A549 (cell line): ENCODE measurements around the gene NCSTN. TPM values are rescaled to one million over a fixed set of nuclear protein-coding genes. Genes with fewer than 3 reads are reported as not detected.
A peak's percentile ranks its signal among the peaks of the same experiment; 100 is the strongest.

ENCODE experiments used
- ATAC-seq, 2 experiments: fragments of 200-7000 bp in 1 of 2; fragments of >200 bp in 1 of 2; cut with Nextera tagmentation in 1 of 2; cut with Tn5 transposase in 1 of 2; 3 replicates each; pipeline versions ENCODE4 v1.8.0 to v1.9.1; 2018 to 2020; ENCODE audit warnings: mild to moderate bottlenecking in 1 of 2, moderate library complexity in 1 of 2
- CTCF ChIA-PET: fragments of 300-600 bp; sonication (Branson Sonifier 250); formaldehyde crosslinking; extraction: SDS; loops from one replicate; lab custom pipeline; 2021; ENCODE audit warnings: antibody characterized with exemption, inconsistent platforms; lab: Yijun Ruan, JAX
- POLR2A ChIA-PET: fragments of 350-600 bp; formaldehyde crosslinking; extraction: SDS; loops from one replicate; lab custom pipeline; 2021; ENCODE audit warnings: antibody characterized with exemption, inconsistent platforms; lab: Yijun Ruan, JAX
- DNase-seq, 2 experiments: peaks; one replicate each; pipeline versions ENCODE4 v3.0.0 to v3.0.0-alpha.2; 2011 to 2016; ENCODE audit warnings: low read depth in 1 of 2, low spot score in 1 of 2
- FAIRE-seq: peaks from 2 replicates; lab custom pipeline; 2011; peaks lifted over from hg19 to GRCh38; lab: Jason Lieb, UNC
- H3K27ac ChIP-seq, 2 experiments: fragments of >200 bp; sonication (Bioruptor Twin); formaldehyde crosslinking; 3 replicates each; pipeline ENCODE4 v1.5.1; 2016 to 2017
- H3K4me1 ChIP-seq: fragments of >200 bp; sonication (Bioruptor Twin); formaldehyde crosslinking; 3 replicates; pipeline ENCODE4 v1.6.1; 2016
- H3K4me2 ChIP-seq: fragments of >200 bp; sonication (Bioruptor Twin); formaldehyde crosslinking; 3 replicates; pipeline ENCODE4 v1.6.1; 2016
- H3K4me3 ChIP-seq: fragments of >200 bp; sonication (Bioruptor Twin); formaldehyde crosslinking; 3 replicates; pipeline ENCODE4 v1.5.1; 2016
- H3K9me3 ChIP-seq: fragments of >200 bp; sonication (Bioruptor Twin); formaldehyde crosslinking; 3 replicates; pipeline ENCODE4 v1.6.1; 2016
- CBX2 ChIP-seq: fragments of 200-600 bp; sonication (generic); IDR thresholded peaks from 2 replicates; pipeline ENCODE4 v1.6.1; 2016; ENCODE audit warnings: low read depth, mild to moderate bottlenecking, borderline replicate concordance
- CHD4 ChIP-seq: fragments of 200-600 bp; sonication (generic); IDR thresholded peaks from 2 replicates; pipeline ENCODE4 v1.6.1; 2016; ENCODE audit warnings: antibody characterized with exemption, mild to moderate bottlenecking, borderline replicate concordance
- EP300 ChIP-seq, 2 experiments: fragments of >200 bp; sonication (Bioruptor Twin); formaldehyde crosslinking; IDR thresholded peaks; 2 replicates in 1 of 2; 3 replicates in 1 of 2; pipeline ENCODE4 v1.6.1; 2016 to 2017
- FOSL2 ChIP-seq, 2 experiments: fragments of 450-650 bp in 1 of 2; fragments of >200 bp in 1 of 2; sonication (Bioruptor Twin) in 1 of 2; formaldehyde crosslinking; IDR thresholded peaks; 2 replicates each; pipeline versions ENCODE4 v1.5.0 to v1.6.1; 2016 to 2020; ENCODE audit warnings: mild to moderate bottlenecking in 1 of 2, moderate library complexity in 1 of 2
- FOXS1 ChIP-seq: fragments of 250-450 bp; sonication (Bioruptor Pico); IDR thresholded peaks from 2 replicates; pipeline ENCODE4 v1.5.0; 2020; ENCODE audit warnings: mild to moderate bottlenecking, moderate library complexity
- HOXB13 ChIP-seq: fragments of 250-450 bp; sonication (Bioruptor Pico); IDR thresholded peaks from 2 replicates; pipeline ENCODE4 v1.5.0; 2020; ENCODE audit warnings: low read depth, mild to moderate bottlenecking, moderate library complexity
- JUN ChIP-seq, 2 experiments: fragments of >200 bp; sonication (Bioruptor Twin); formaldehyde crosslinking; IDR thresholded peaks; 2 replicates in 1 of 2; 3 replicates in 1 of 2; pipeline ENCODE4 v1.6.1; 2016 to 2017
- KDM1A ChIP-seq: fragments of 200-600 bp; sonication (generic); IDR thresholded peaks from 2 replicates; pipeline ENCODE4 v1.6.1; 2016; ENCODE audit warnings: low read depth, mild to moderate bottlenecking
- PHF8 ChIP-seq: fragments of 200-600 bp; sonication (generic); IDR thresholded peaks from 2 replicates; pipeline ENCODE4 v1.6.1; 2016; ENCODE audit warnings: low read depth, mild to moderate bottlenecking, antibody characterized with exemption, moderate library complexity, borderline replicate concordance
- POLR2A ChIP-seq: IDR thresholded peaks from 2 replicates; pipeline ENCODE4 v1.6.1; 2012; ENCODE audit warnings: mild to moderate bottlenecking, low read length
- RAD21 ChIP-seq, 2 experiments: fragments of >200 bp in 1 of 2; sonication (Bioruptor Twin) in 1 of 2; formaldehyde crosslinking in 1 of 2; IDR thresholded peaks in 1 of 2; conservative IDR thresholded peaks in 1 of 2; 2 replicates in 1 of 2; 3 replicates in 1 of 2; pipeline ENCODE4 v1.6.1; 2012 to 2018; ENCODE audit warnings: inconsistent platforms in 1 of 2
- RARB ChIP-seq: fragments of 250-450 bp; sonication (Bioruptor Pico); IDR thresholded peaks from 2 replicates; pipeline ENCODE4 v1.8.0; 2021; ENCODE audit warnings: mild to moderate bottlenecking, moderate library complexity
- RCOR1 ChIP-seq: fragments of 150-350 bp; IDR thresholded peaks from 2 replicates; pipeline ENCODE4 v1.6.1; 2014; ENCODE audit warnings: antibody characterized with exemption, low read length, low read depth
- RFX5 ChIP-seq: fragments of 450-650 bp; IDR thresholded peaks from 2 replicates; pipeline ENCODE4 v1.7.1; 2014; ENCODE audit warnings: antibody characterized with exemption, mild to moderate bottlenecking, moderate library complexity
- TFCP2L1 ChIP-seq: fragments of 250-450 bp; sonication (Bioruptor Pico); IDR thresholded peaks from 2 replicates; pipeline ENCODE4 v1.5.0; 2021; ENCODE audit warnings: mild to moderate bottlenecking
- WGBS: methylation state at CpG from one replicate; pipeline ENCODE4 v1.1.6; 2017; ENCODE audit errors: missing lambda C conversion rate; 5-methylcytosine and 5-hydroxymethylcytosine counted together
- polyA plus RNA-seq, 4 experiments: library from polyadenylated mRNA; depleted of rRNA in 3 of 4; stranded (reverse); fragments of >200 nt; fragmentation: RNase III in 1 of 4; extraction: RNeasy Plus Mini Kit Qiagen cat#74134 plus additional on column Dnase treatment in 1 of 4; gene quantifications; 2 replicates in 3 of 4; 3 replicates in 1 of 4; pipeline ENCODE4 v1.2.3, GENCODE V29; 2011 to 2017
- small RNA-seq, 6 experiments: library from RNA; depleted of rRNA; stranded (forward); fragments of <200 nt; gene quantifications; one replicate each; pipeline ENCODE3, GENCODE V24; 2012
- TF ChIP-seq, protein P1 (sequence below): fragments of 150-350 bp; IDR thresholded peaks from 2 replicates; pipeline ENCODE4 v1.6.1; 2014; ENCODE audit warnings: low read depth, mild to moderate bottlenecking, low read length
- TF ChIP-seq, protein P2 (sequence below): fragments of >200 bp; sonication (Bioruptor Twin); formaldehyde crosslinking; IDR thresholded peaks from 2 replicates; pipeline ENCODE4 v1.6.1; 2016
- TF ChIP-seq, protein P3 (sequence below): IDR thresholded peaks from 2 replicates; pipeline ENCODE4 v1.6.1; 2012
- TF ChIP-seq, protein P4 (sequence below): fragments of 250-450 bp; sonication (Bioruptor Pico); IDR thresholded peaks from 2 replicates; pipeline ENCODE4 v1.5.0; 2020; ENCODE audit warnings: low read depth, mild to moderate bottlenecking, moderate library complexity

Gene NCSTN
- polyA plus RNA-seq, 2 of the 4 experiments (the other 2 are of a cell fraction), result 41.6 to 91.6 TPM

DNA sequence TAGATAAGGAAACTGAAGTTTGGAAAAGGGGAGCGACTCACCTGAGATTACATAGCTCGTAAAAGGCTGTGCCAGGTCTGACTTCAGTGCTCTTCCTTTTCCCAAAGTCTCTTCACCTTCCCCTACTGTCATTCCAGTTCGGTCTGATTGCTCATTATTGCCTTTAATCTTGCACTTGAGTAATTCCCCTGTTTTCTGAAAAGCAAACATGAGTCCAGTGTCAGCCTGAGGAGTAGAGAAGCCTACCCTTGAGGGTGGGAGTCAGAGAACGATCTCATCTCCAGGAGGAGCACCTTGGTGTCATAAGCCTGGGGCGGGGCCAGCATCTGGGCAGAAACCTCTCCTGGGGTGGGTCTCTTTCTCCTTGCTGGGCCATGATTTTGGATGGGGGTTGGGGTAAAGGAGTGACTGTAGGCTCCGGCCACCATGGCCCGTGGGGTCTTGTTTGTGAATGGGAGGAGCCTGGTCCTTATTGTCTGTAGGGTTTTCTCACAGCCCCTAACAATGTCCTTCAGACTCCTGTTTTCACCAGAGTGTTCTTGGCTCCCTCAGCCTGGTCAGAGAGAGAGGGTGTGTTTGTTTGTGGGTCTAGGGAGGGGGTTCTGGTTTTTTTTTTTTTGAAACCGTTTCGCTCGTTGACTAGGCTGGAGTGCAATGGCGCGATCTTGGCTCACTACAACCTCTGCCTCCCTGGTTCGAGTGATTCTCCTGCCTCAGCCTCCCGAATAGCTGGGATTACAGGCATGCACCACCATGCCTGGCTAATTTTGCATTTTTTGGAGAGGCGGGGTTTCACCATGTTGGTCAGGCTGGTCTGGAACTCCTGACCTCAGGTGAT is 63.2 kb downstream of the NCSTN start (continued):
- TF ChIP-seq, protein P1, sequence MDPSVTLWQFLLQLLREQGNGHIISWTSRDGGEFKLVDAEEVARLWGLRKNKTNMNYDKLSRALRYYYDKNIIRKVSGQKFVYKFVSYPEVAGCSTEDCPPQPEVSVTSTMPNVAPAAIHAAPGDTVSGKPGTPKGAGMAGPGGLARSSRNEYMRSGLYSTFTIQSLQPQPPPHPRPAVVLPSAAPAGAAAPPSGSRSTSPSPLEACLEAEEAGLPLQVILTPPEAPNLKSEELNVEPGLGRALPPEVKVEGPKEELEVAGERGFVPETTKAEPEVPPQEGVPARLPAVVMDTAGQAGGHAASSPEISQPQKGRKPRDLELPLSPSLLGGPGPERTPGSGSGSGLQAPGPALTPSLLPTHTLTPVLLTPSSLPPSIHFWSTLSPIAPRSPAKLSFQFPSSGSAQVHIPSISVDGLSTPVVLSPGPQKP, result no peak
- no peak for TF ChIP-seq RARB (CRISPR knock-in tag)
- TF ChIP-seq RCOR1, result no peak
- TF ChIP-seq CHD4, result no peak
- TF ChIP-seq JUN (IDR thresholded peaks at IDR 0.05), result no peak
- TF ChIP-seq CBX2, result no peak
- no peak for TF ChIP-seq KDM1A

- FAIRE-seq (no peak), ATAC-seq (peak in 1 of 2 experiments; percentile 39; a peak in 2 of 6 replicates), DNase-seq (no peak)
- peak overlapping the region; percentile 45 for H3K4me2 ChIP-seq
- peaks cover 19% of the 10 kb centered on the region; the same call in 2 of the 3 replicates for H3K4me1 ChIP-seq
- POLR2A ChIA-PET, result no interaction called here
- H3K9me3 ChIP-seq, result no peaks in the 10 kb centered on the region
- no peak overlapping the region for H3K4me3 ChIP-seq
- 61% methylated on average over 11 of the region's 12 CpGs for WGBS
- TF ChIP-seq, protein P2, sequence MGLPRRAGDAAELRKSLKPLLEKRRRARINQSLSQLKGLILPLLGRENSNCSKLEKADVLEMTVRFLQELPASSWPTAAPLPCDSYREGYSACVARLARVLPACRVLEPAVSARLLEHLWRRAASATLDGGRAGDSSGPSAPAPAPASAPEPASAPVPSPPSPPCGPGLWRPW, result no peak
- no peak for TF ChIP-seq POLR2A
- TF ChIP-seq, protein P3, sequence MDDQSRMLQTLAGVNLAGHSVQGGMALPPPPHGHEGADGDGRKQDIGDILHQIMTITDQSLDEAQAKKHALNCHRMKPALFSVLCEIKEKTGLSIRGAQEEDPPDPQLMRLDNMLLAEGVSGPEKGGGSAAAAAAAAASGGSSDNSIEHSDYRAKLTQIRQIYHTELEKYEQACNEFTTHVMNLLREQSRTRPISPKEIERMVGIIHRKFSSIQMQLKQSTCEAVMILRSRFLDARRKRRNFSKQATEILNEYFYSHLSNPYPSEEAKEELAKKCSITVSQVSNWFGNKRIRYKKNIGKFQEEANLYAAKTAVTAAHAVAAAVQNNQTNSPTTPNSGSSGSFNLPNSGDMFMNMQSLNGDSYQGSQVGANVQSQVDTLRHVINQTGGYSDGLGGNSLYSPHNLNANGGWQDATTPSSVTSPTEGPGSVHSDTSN, result no peak
- no peak for TF ChIP-seq TFCP2L1 (CRISPR knock-in tag)
- TF ChIP-seq HOXB13 (CRISPR knock-in tag), result no peak
- TF ChIP-seq RFX5, result no peak
- no peak for TF ChIP-seq FOXS1 (CRISPR knock-in tag)
- TF ChIP-seq, protein P4, sequence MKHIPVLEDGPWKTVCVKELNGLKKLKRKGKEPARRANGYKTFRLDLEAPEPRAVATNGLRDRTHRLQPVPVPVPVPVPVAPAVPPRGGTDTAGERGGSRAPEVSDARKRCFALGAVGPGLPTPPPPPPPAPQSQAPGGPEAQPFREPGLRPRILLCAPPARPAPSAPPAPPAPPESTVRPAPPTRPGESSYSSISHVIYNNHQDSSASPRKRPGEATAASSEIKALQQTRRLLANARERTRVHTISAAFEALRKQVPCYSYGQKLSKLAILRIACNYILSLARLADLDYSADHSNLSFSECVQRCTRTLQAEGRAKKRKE (CRISPR knock-in tag), result no peak
- TF ChIP-seq PHF8, result no peak
- TF ChIP-seq FOSL2 (IDR thresholded peaks at IDR 0.05), result no peak
- no peak for TF ChIP-seq FOSL2 (CRISPR knock-in tag; IDR thresholded peaks at IDR 0.05)
- TF ChIP-seq RAD21 (conservative IDR thresholded peaks at IDR 0.05 in 1 of 2, IDR thresholded peaks at IDR 0.05 in 1 of 2), result no peak
- TF ChIP-seq EP300 (IDR thresholded peaks at IDR 0.05), result no peak
- TF ChIP-seq JUN (IDR thresholded peaks at IDR 0.05), result no peak
- CTCF ChIA-PET, result interaction anchor here (0.6 to 2.9 kb wide), 11 partner anchors 8 to 549 kb away, joined by 3 to 13 read pairs (median 3); no protein-coding TSS in a partner anchor
- H3K27ac ChIP-seq, result peak overlapping the region in 1 of 2 experiments; percentile 28; a peak in 2 of 6 replicates
Observed at GRCh38 chr1:160407839-160408801, 64.9 kb downstream of the NCSTN start.

Small RNA genes lying within 50 kb of the gene (small RNA-seq; reads per million reads assigned to genes)
- gene RF00019, result 0 reads per million in 6 experiments
- 0 reads per million in 6 experiments for gene RNU4-42P

Other genes with a start within 250 kb of the NCSTN start
- 7.3 and 8.3 TPM in 2 replicates for gene IGSF8, start 244.8 kb upstream of the NCSTN start, polyA plus RNA-seq (2011; rRNA removed)
- 6.3 to 8.5 TPM (median 7.8 TPM) in 3 replicates for gene IGSF8, start 244.8 kb upstream of the NCSTN start, polyA plus RNA-seq (2017; fragmentation: RNase III; extraction: RNeasy Plus Mini Kit Qiagen cat#74134 plus additional on column Dnase treatment)
- gene ATP1A2, start 227.6 kb upstream of the NCSTN start, polyA plus RNA-seq (2011; rRNA removed), result 0.07 and 0.09 TPM in 2 replicates
- gene ATP1A2, start 227.6 kb upstream of the NCSTN start, polyA plus RNA-seq (2017; fragmentation: RNase III; extraction: RNeasy Plus Mini Kit Qiagen cat#74134 plus additional on column Dnase treatment), result 0.10 to 0.13 TPM in 2 of 3 replicates, not detected in the other
- gene ATP1A4, start 191.8 kb upstream of the NCSTN start, polyA plus RNA-seq (2011; rRNA removed), result not detected in 2 replicates
- gene ATP1A4, start 191.8 kb upstream of the NCSTN start, polyA plus RNA-seq (2017; fragmentation: RNase III; extraction: RNeasy Plus Mini Kit Qiagen cat#74134 plus additional on column Dnase treatment), result not detected in 3 replicates
- gene CASQ1, start 152.8 kb upstream of the NCSTN start, polyA plus RNA-seq (2011; rRNA removed), result 0.04 and 0.08 TPM in 2 replicates
- gene CASQ1, start 152.8 kb upstream of the NCSTN start, polyA plus RNA-seq (2017; fragmentation: RNase III; extraction: RNeasy Plus Mini Kit Qiagen cat#74134 plus additional on column Dnase treatment), result 0.04 TPM in 1 of 3 replicates, not detected in the others
- 115 and 130 TPM in 2 replicates for gene PEA15, start 138.0 kb upstream of the NCSTN start, polyA plus RNA-seq (2011; rRNA removed)
- 136 to 157 TPM (median 150 TPM) in 3 replicates for gene PEA15, start 138.0 kb upstream of the NCSTN start, polyA plus RNA-seq (2017; fragmentation: RNase III; extraction: RNeasy Plus Mini Kit Qiagen cat#74134 plus additional on column Dnase treatment)
- gene DCAF8, start 80.8 kb upstream of the NCSTN start, polyA plus RNA-seq (2011; rRNA removed), result 103 and 113 TPM in 2 replicates
- 67.4 to 69.8 TPM (median 69.8 TPM) in 3 replicates for gene DCAF8, start 80.8 kb upstream of the NCSTN start, polyA plus RNA-seq (2017; fragmentation: RNase III; extraction: RNeasy Plus Mini Kit Qiagen cat#74134 plus additional on column Dnase treatment)
- gene PEX19, start 58.2 kb upstream of the NCSTN start, polyA plus RNA-seq (2011; rRNA removed), result 54.3 and 56.7 TPM in 2 replicates
- gene PEX19, start 58.2 kb upstream of the NCSTN start, polyA plus RNA-seq (2017; fragmentation: RNase III; extraction: RNeasy Plus Mini Kit Qiagen cat#74134 plus additional on column Dnase treatment), result 23.6 to 25.1 TPM (median 24.8 TPM) in 3 replicates
- gene COPA, start 133 bp upstream of the NCSTN start, polyA plus RNA-seq (2011; rRNA removed), result 149 and 188 TPM in 2 replicates
- 80.3 to 83.5 TPM (median 82.5 TPM) in 3 replicates for gene COPA, start 133 bp upstream of the NCSTN start, polyA plus RNA-seq (2017; fragmentation: RNase III; extraction: RNeasy Plus Mini Kit Qiagen cat#74134 plus additional on column Dnase treatment)
- gene NHLH1, start 23.7 kb downstream of the NCSTN start, polyA plus RNA-seq (2011; rRNA removed), result 0.63 and 0.67 TPM in 2 replicates
- gene NHLH1, start 23.7 kb downstream of the NCSTN start, polyA plus RNA-seq (2017; fragmentation: RNase III; extraction: RNeasy Plus Mini Kit Qiagen cat#74134 plus additional on column Dnase treatment), result 0.29 to 0.49 TPM (median 0.34 TPM) in 3 replicates
- 3.9 and 4.5 TPM in 2 replicates for gene VANGL2, start 57.2 kb downstream of the NCSTN start, polyA plus RNA-seq (2011; rRNA removed)
- gene VANGL2, start 57.2 kb downstream of the NCSTN start, polyA plus RNA-seq (2017; fragmentation: RNase III; extraction: RNeasy Plus Mini Kit Qiagen cat#74134 plus additional on column Dnase treatment), result 2.9 to 4.2 TPM (median 4.1 TPM) in 3 replicates
- gene SLAMF6, start 179.9 kb downstream of the NCSTN start, polyA plus RNA-seq (2011; rRNA removed), result not detected in 2 replicates
- gene SLAMF6, start 179.9 kb downstream of the NCSTN start, polyA plus RNA-seq (2017; fragmentation: RNase III; extraction: RNeasy Plus Mini Kit Qiagen cat#74134 plus additional on column Dnase treatment), result not detected in 3 replicates
- gene CD84, start 236.1 kb downstream of the NCSTN start, polyA plus RNA-seq (2011; rRNA removed), result not detected in 2 replicates
- gene CD84, start 236.1 kb downstream of the NCSTN start, polyA plus RNA-seq (2017; fragmentation: RNase III; extraction: RNeasy Plus Mini Kit Qiagen cat#74134 plus additional on column Dnase treatment), result not detected in 3 replicates